ENCODE results near the gene HOXB5.

HOXB5 gene

DNA sequence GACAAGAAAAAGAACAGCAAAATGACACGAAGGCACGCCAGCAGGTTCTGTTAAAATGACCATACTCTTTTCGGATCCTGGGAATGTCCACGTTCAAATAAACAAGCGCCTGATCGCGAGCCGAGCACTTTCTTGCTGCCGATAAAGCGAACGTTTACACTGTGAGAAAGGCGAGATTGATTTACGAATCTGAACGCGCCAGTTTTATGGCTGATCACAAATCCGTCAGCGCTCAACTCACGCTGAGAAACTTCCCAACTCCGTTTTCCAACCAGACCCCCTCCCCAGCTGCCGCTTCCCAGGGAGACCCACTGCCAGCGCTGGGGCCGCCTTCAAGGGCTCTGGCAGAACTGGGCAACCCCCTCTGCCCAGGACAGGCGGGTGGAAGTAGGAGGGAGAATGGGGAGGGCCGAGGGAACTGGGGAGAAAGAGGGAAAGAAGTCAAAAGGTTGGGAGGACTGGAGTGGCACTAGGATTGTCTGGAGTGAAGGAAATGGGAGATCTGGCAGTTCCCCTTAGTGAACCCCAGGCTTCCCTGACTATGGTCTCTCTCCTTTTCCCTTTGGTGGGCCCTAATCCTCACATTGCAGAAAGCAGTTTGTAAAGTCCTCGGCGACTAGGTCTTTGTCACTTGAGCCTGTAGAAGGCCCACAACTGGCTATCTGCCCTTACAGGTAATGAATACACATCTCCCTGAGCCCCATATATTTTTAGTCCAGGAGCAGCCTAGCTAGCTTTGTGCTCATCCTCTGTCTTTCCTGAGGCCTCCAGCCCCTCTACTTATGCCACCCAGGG lies 22.4 kb downstream of the HOXB5 start:
- no peak for DNase-seq

- no peak for DNase-seq
These were observed 23.1 kb downstream of the HOXB5 start for GRCh38 chr17:48570325-48571023.

DNA sequence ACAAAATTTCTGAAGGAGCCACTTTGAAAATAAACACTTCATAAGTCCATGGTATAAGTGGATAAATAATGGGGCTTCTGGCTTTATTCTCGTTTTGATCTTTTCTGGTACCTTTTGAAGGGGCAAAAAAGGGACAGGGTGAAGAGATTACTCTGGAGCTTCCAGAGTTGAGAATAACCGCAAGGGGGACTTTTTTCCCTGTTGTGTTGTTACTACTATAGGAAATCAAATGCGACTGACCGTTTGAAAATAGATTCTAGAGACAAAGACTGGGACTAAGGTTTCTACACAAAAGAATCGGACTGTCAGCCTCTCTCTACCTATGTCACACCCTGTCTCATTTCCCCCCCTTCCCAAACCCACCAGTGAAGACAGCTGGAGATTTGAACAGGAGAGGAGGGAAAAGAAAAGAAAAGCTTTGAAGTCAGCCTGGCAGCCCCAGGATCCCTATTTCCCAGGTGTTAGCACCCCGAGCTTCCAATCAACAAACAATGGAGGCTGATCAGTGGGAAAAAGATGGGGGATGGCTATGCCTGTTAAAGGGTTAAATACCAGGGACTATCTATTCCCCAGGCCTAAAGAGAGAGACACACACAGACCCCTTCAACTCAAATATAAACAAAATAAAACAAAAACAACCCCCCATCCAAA lies 23.8 kb downstream of the HOXB5 start:
- no peak for DNase-seq

DNA sequence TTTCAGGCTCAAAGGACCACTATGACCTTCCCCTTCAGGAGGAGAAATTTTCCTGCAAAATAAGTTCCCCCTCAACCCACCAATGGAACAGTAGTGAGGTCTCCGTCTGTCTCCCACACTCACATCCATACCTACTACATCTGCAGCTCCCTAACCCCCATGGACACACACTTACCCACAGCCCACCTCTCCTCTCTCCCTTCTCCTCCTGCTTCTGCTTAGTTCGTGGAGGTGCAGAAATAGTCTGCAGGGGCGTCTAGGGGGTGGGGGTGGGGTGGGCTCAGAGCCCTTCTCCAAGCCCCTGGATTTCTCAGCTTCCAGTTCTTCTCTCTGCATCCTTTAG lies 24.4 kb downstream of the HOXB5 start:
- DNase-seq = no peak

GRCh38 chr17:48568499-48569239 lies 24.9 kb downstream of the HOXB5 start:
- DNase-seq = no peak

GRCh38 chr17:48567646-48568354 lies 25.8 kb downstream of the HOXB5 start:
- no peak for DNase-seq

GRCh38 chr17:48567209-48567608 lies 26.4 kb downstream of the HOXB5 start:
- no peak for DNase-seq

- no peak for DNase-seq
These were observed 26.9 kb downstream of the HOXB5 start for GRCh38 chr17:48566717-48567116.

- DNase-seq = no peak
These were observed 27.5 kb downstream of the HOXB5 start for GRCh38 chr17:48565925-48566710.

- no peak for DNase-seq
These were observed 28.5 kb downstream of the HOXB5 start for GRCh38 chr17:48565022-48565554.

GRCh38 chr17:48564188-48565021 lies 29.2 kb downstream of the HOXB5 start:
- DNase-seq = no peak

DNA sequence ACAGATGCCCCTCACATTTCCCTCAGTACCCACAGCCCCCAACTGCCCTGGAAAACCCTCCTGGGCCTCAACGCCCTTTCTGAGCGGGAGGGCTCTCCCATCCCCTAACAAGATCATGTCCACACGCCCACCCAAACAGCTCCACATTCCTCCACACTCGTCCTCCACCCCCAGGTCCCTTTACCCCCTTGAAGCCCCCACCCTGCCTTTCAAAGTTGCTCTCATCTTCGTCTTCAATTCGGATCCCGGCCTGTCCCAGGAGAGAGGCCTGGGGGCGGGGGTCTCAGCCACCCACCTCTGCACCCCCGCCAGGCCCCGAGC lies 29.8 kb downstream of the HOXB5 start:
- DNase-seq = no peak

- no peak for DNase-seq
These were observed 30.2 kb downstream of the HOXB5 start for GRCh38 chr17:48563385-48563838.

DNA sequence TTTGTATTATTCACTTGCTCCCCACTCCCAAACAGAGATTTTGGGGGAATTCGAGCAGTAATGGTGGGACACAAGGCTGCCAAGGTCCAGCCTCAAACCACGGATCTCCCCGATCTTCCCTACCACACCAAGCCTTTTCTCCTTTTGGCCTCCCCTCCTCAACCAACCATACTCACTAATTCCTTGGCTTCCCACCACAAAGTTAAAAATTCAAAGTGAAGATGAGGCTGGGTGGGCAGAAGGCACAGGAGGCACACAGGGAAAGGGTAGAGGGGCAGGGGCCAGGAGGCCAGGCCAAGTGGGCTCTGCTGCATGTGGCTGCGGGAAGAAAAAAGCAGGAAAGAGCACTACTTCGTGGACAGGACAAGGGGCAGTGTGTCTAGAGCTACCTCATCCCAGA lies 30.6 kb downstream of the HOXB5 start:
- DNase-seq = no peak

DNA sequence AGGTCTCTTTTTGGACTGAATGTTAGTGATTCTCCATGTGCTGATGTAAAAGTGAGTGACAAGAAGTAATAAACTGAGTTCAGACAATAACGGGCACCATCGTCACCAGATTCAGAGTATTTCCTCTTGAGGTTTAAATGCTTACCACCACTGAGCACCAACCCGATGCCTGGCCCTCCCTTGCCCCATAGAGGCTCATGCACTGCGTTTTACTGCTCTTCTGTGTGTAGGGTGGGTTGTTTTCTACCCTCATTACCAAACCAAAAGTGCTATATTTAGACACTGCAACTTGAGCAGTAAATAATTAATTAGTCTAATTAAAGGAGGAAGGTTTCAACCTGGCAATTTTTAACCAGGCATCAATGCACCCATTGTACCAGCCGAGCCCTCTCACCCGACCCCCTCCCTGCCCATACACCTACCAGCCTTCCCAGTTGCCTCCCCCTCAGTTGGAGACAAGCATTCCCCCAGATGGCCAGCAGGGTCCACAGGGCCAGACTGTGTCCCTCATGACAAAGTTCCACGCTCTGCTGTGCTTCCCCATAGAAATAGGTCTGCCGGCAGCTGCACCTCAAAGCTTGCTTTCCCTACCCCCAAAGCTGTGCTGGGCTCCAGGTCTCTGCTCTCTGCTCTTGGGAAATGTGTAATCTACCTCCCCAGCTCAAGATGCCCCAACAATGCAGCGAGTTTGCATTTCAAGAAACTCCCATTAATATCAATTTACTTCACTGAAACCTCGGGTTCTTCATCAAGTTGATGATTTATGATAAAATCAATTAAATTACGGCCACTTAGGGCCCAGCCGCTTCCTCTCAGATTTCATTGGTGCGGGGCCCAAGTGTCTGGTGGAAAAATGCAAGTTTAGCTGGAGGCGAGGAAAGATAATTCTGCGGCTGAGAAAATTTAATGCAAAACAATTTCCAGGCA lies 31.4 kb downstream of the HOXB5 start:
- DNase-seq = no peak

DNA sequence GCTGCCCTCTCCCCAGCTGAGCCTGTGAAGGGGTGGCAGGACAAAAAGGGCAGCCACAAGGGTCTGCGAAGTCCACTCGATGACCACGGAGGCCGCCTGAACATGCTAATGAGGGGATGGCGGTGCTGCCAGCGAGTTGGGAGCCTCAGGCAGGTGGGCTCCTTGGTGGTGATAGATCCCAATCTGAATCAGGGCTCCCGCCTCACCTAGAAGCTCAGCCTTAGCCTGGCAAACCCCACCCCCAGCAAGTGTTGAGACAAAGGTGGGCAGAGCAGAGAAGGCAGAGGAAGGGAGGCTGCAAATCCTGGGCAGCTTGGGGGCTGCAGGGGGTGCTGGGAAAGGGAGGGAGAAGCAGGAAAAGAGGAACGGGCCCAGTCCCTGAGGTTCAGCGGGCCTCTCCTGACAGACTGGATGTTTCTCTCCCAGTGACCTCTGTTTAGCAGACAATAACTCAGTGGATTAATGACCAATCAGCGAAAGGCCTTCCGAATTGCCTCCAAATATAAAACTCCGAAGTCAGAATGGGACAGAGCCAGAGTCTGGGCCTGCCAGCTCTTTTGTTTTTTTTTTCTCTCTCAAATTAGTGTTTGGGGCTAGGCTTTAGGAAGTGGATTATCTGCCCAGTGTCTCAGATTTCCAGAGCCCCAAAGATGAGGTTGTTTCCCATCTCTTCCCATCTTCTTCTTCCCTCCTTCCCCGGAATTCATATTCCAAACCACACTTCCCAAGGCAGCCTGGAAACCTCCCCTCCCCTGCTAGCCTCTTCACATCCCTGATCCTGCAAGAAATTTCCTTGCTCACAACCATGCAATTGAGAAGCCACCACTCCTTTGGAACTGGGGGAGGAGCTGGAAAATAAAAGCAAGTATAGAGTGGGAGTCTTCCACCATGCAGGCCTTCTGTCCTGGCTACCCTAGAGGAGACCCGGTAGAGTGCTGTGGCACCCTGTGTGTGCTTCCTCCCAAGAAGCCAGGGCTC lies 33.5 kb downstream of the HOXB5 start:
- no peak for DNase-seq

DNA sequence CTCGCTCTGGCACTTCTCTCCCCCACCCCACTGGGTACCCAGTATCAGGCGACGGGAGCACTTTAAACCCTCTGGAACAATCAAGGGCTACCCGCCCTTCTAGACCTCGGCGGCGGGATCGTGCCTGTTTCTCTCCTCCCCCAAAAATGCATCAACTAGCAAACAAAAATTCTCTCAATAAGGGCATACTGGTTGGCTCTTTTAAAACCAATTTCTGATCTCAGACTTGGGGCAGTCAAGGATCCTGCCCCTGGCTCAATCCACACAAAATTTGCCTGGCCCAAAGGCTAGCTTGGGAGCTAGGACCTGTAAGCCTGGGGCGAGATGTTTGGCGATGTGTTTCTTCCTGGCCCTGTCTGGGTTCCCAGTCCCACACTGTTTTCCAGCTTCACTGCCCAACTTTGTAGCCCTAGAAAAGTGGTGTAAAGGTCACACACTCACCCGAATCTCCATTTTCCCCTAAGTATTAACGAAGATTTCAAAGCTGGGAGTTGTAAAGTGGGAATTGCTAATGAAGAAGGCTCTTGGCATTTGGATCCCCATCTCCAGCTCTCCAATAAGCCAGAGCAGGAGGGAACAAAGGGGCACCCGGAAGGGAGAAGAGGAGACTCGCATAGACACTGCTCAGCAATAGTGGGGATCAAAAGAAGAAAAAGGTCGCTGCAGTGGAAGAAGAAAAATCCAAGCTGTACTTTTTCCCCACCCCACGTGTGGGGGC lies 34.3 kb downstream of the HOXB5 start:
- DNase-seq = no peak

DNA sequence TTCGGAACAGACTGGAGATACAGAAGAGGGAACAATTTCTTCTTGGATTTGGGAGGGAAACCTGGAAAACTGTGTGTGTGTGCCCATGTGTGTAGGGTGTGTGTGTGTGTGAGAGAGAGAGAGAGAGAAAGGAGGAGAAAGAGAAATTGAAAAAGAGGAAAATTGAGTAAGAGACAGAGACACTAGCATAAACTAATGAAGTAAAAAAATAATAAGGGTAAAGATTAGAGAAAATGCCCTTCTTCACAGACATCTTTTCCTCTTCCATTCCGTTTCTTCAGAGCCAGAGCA lies 34.8 kb downstream of the HOXB5 start:
- no peak for DNase-seq

All from stimulated activated CD4-positive, alpha-beta T cell treated with anti-CD3 and anti-CD28 coated beads, Interleukin-12 subunit alpha, Interleukin-12 subunit beta, amount 100 ng/mL, for 4 hours (primary cell).